Measurements from ENCODE around the gene PRDM8. TPM values are rescaled to one million over a fixed set of nuclear protein-coding genes. Genes with fewer than 3 reads are reported as not detected.

Gene PRDM8
- total and polyA plus RNA-seq, 2 of the 8 experiments (the other 6 are each of a cell fraction or from before 2014, with no cell fraction given), result not detected

- Histone ChIP-seq H3K4me3 (ENCODE audit: extremely low read depth in 1 of 4, insufficient read depth in 2 of 4, low read depth in 3 of 4, low read length in 4 of 4) (no peak overlapping the region), H3K23ac (ENCODE audit: insufficient read length) (no peak overlapping the region), H3K27me3 (replicated peaks in 1 of 4; ENCODE audit: control insufficient read depth in 3 of 4, extremely low read depth in 1 of 4, insufficient read depth in 3 of 4, low read length in 3 of 4) (peaks cover 43 to 63% (median 57%) of the 10 kb centered on the region in 4 experiments), H3K9me3 (ENCODE audit: insufficient read depth in 2 of 2, low read depth in 1 of 2, low read length in 1 of 2) (no peaks in the 10 kb centered on the region), H3K79me2 (ENCODE audit: control insufficient read depth in 1 of 2, insufficient read depth in 2 of 2, low read length in 2 of 2) (no peaks in the 10 kb centered on the region), H3K4me2 (ENCODE audit: insufficient read depth in 1 of 2, low read depth in 2 of 2, low read length in 2 of 2) (no peak overlapping the region), H3K4me1 (replicated peaks in 1 of 4; ENCODE audit: control insufficient read depth in 3 of 4, insufficient read depth in 4 of 4, low read length in 3 of 4) (peaks cover 0 to 14% (median 3%) of the 10 kb centered on the region in 4 experiments; a peak in 4 of 7 replicates), H4K8ac (ENCODE audit: extremely low read depth, insufficient read depth, low read length) (no peak overlapping the region), H2BK20ac (ENCODE audit: low read length) (no peak overlapping the region), H2AK5ac (ENCODE audit: low read depth, low read length) (no peak overlapping the region), H4K91ac (replicated peaks; ENCODE audit: insufficient read length, low read length) (no peak overlapping the region), H3K56ac (replicated peaks; ENCODE audit: insufficient read length, low read depth, low read length) (no peak overlapping the region), H2BK12ac (ENCODE audit: low read depth, low read length) (no peak overlapping the region), H4K20me1 (replicated peaks in 1 of 2; ENCODE audit: control insufficient read depth in 1 of 2, insufficient read depth in 2 of 2, low read length in 2 of 2) (peaks cover 5 to 19% of the 10 kb centered on the region in 2 experiments), H3K36me3 (ENCODE audit: control insufficient read depth in 2 of 4, insufficient read depth in 4 of 4, low read length in 3 of 4) (no peaks in the 10 kb centered on the region), H4K5ac (ENCODE audit: insufficient read length, low read depth, low read length) (no peak overlapping the region), H3K79me1 (ENCODE audit: low read depth, low read length) (no peaks in the 10 kb centered on the region), H3K27ac (ENCODE audit: low read depth, low read length) (no peak overlapping the region), H2BK15ac (ENCODE audit: low read length) (no peak overlapping the region), H2BK120ac (replicated peaks; ENCODE audit: low read depth, low read length) (no peak overlapping the region), H3K9ac (replicated peaks in 1 of 4; ENCODE audit: extremely low read depth in 1 of 4, low read depth in 3 of 4, low read length in 3 of 4) (no peak overlapping the region), H3K14ac (ENCODE audit: insufficient read length) (no peak overlapping the region), H2BK5ac (ENCODE audit: low read depth, low read length) (no peak overlapping the region), H3K4ac (replicated peaks; ENCODE audit: insufficient read length, low read depth, low read length) (no peak overlapping the region), H3K23me2 (ENCODE audit: low read depth, low read length) (peaks cover 8% of the 10 kb centered on the region; the same call in 1 of the 2 replicates), H2AFZ (ENCODE audit: low read length) (no peak overlapping the region), H3K18ac (ENCODE audit: extremely low read depth, low read length) (no peak overlapping the region)
- DNase-seq (ENCODE audit: low read depth in 1 of 2, low spot score in 2 of 2) (no peak), FAIRE-seq (no peak)
- ChIA-PET POLR2A (ENCODE audit: partially characterized antibody) (no interaction called here), CTCF (ENCODE audit: partially characterized antibody) (interaction anchor here (1.3 kb wide), 1 partner anchor 843 kb away, joined by 4 read pairs; no protein-coding TSS in a partner anchor)
- 90% methylated on average over 2 of the region's 2 CpGs; no CpG with 5 or more reads in 1 of the 2 experiments for WGBS, 2 experiments (ENCODE audit: extremely low coverage in 1 of 2, insufficient coverage in 1 of 2, insufficient read length in 1 of 2, insufficient replicate concordance in 2 of 2, low coverage in 1 of 2, low lambda C conversion rate in 2 of 2, missing lambda C conversion rate in 1 of 2)
- no peak for TF ChIP-seq POLR2AphosphoS5 (IDR thresholded peaks at IDR 0.05; ENCODE audit: low read depth, low read length)
- no peak for TF ChIP-seq YY1 (IDR thresholded peaks at IDR 0.05; ENCODE audit: low read depth, low read length)
- TF ChIP-seq SIN3A (conservative IDR thresholded peaks at IDR 0.05 in 1 of 2, IDR thresholded peaks at IDR 0.05 in 1 of 2; ENCODE audit: low read depth in 1 of 2, low read length in 2 of 2), result no peak
- no peak for TF ChIP-seq KDM1A (IDR thresholded peaks at IDR 0.05; ENCODE audit: borderline replicate concordance, low read length)
- TF ChIP-seq RNF2 (IDR thresholded peaks at IDR 0.05; ENCODE audit: borderline replicate concordance, low read depth, low read length, missing control alignments, poor library complexity, severe bottlenecking), result no peak
- no peak for TF ChIP-seq HDAC6 (IDR thresholded peaks at IDR 0.05; ENCODE audit: low read depth, low read length)
- TF ChIP-seq MAFK (IDR thresholded peaks at IDR 0.05; ENCODE audit: low read depth, low read length), result no peak
- TF ChIP-seq CREB1 (IDR thresholded peaks at IDR 0.05), result no peak
- no peak for TF ChIP-seq GABPA (IDR thresholded peaks at IDR 0.05; ENCODE audit: borderline replicate concordance, insufficient read depth, low read length)
- TF ChIP-seq ATF3 (IDR thresholded peaks at IDR 0.05; ENCODE audit: insufficient read depth, low read depth, low read length), result no peak
- no peak for TF ChIP-seq RXRA (IDR thresholded peaks at IDR 0.05; ENCODE audit: insufficient read depth, low read depth, low read length)
- no peak for TF ChIP-seq E2F6 (IDR thresholded peaks at IDR 0.05)
- no peak for TF ChIP-seq PHF8 (conservative IDR thresholded peaks at IDR 0.05; ENCODE audit: low read depth, low read length)
Observed at GRCh38 chr4:80209340-80209701, 12.0 kb downstream of the PRDM8 start.

Measured in H1 (cell line).